HEK293 (cell line): ENCODE results near the gene TMEM256.
A peak's percentile ranks its signal among the peaks of the same experiment; 100 is the strongest.

Source experiments
- CTCF ChIA-PET: fragments of 350-600 bp; formaldehyde crosslinking; extraction: SDS; loops from one replicate; lab custom pipeline; 2021; ENCODE audit warnings: antibody characterized with exemption; lab: Yijun Ruan, JAX
- POLR2A ChIA-PET: fragments of 300-600 bp; formaldehyde crosslinking; extraction: SDS; loops from one replicate; lab custom pipeline; 2020; ENCODE audit warnings: antibody characterized with exemption, inconsistent platforms; lab: Yijun Ruan, JAX
- H3K27ac ChIP-seq: fragments of 200-500 bp; sonication (Bioruptor generic); 2 replicates; pipeline ENCODE4 v1.5.1; 2014; ENCODE audit warnings: low read depth, low read length, control low read depth, inconsistent platforms; ENCODE audit errors: extremely low read depth
- H3K36me3 ChIP-seq, 2 experiments: fragments of 200-500 bp in 1 of 2; sonication (Bioruptor generic) in 1 of 2; 1 replicate in 1 of 2; 2 replicates in 1 of 2; pipeline ENCODE4 v1.5.1; 2014 to 2017; ENCODE audit warnings: inconsistent platforms in 2 of 2, low read length in 2 of 2; ENCODE audit not compliant: control insufficient read depth in 2 of 2, insufficient read depth in 1 of 2
- H3K4me1 ChIP-seq: fragments of 200-500 bp; sonication (Bioruptor generic); 2 replicates; pipeline ENCODE4 v1.5.1; 2014; ENCODE audit warnings: mild to moderate bottlenecking, low read length, inconsistent platforms; ENCODE audit not compliant: control insufficient read depth, insufficient read depth
- H3K4me3 ChIP-seq: 2 replicates; pipeline ENCODE4 v1.5.1; 2011; ENCODE audit warnings: low read depth, mild to moderate bottlenecking, control low read depth, low read length, moderate library complexity
- H3K9me3 ChIP-seq: fragments of 200-500 bp; sonication (Bioruptor generic); 2 replicates; pipeline ENCODE4 v1.5.1; 2014; ENCODE audit warnings: low read depth, low read length, inconsistent platforms; ENCODE audit not compliant: control insufficient read depth, insufficient read depth
- BCL11B ChIP-seq: fragments of 450-650 bp; formaldehyde crosslinking; IDR thresholded peaks from 2 replicates; pipeline ENCODE4 v1.5.1; 2016; ENCODE audit warnings: low read depth, missing biosample characterization, missing genetic modification characterization
- INSM2 ChIP-seq: fragments of 450-650 bp; formaldehyde crosslinking; IDR thresholded peaks from 2 replicates; pipeline ENCODE4 v1.5.1; 2016; ENCODE audit warnings: missing biosample characterization, missing genetic modification characterization
- KLF7 ChIP-seq: fragments of 450-650 bp; formaldehyde crosslinking; IDR thresholded peaks from 2 replicates; pipeline ENCODE4 v1.5.1; 2016; ENCODE audit warnings: missing biosample characterization, missing genetic modification characterization, borderline replicate concordance
- SCRT2 ChIP-seq: fragments of 450-650 bp; formaldehyde crosslinking; IDR thresholded peaks from 2 replicates; pipeline ENCODE4 v1.5.1; 2016; ENCODE audit warnings: missing biosample characterization, missing genetic modification characterization
- ZBTB20 ChIP-seq: fragments of 450-650 bp; formaldehyde crosslinking; IDR thresholded peaks from 2 replicates; pipeline ENCODE4 v1.5.1; 2016; ENCODE audit warnings: missing biosample characterization, missing genetic modification characterization
- ZFHX2 ChIP-seq: fragments of 450-650 bp; formaldehyde crosslinking; conservative IDR thresholded peaks from 2 replicates; pipeline ENCODE4 v1.5.1; 2016; ENCODE audit warnings: missing biosample characterization, missing genetic modification characterization
- ZFP41 ChIP-seq: fragments of 450-650 bp; formaldehyde crosslinking; IDR thresholded peaks from 2 replicates; pipeline ENCODE4 v1.5.1; 2016; ENCODE audit warnings: missing biosample characterization, missing genetic modification characterization, borderline replicate concordance
- ZNF202 ChIP-seq: fragments of 450-650 bp; formaldehyde crosslinking; IDR thresholded peaks from 2 replicates; pipeline ENCODE4 v1.5.1; 2016; ENCODE audit warnings: missing biosample characterization, missing genetic modification characterization, borderline replicate concordance
- ZNF223 ChIP-seq: fragments of 450-650 bp; formaldehyde crosslinking; IDR thresholded peaks from 2 replicates; pipeline ENCODE4 v1.5.1; 2016; ENCODE audit warnings: missing biosample characterization, missing genetic modification characterization
- ZNF26 ChIP-seq: fragments of 450-650 bp; formaldehyde crosslinking; IDR thresholded peaks from 2 replicates; pipeline ENCODE4 v1.5.1; 2016; ENCODE audit warnings: missing biosample characterization, missing genetic modification characterization
- ZNF292 ChIP-seq: fragments of 450-650 bp; formaldehyde crosslinking; IDR thresholded peaks from 2 replicates; pipeline ENCODE4 v1.5.1; 2016; ENCODE audit warnings: low read depth, missing biosample characterization, missing genetic modification characterization, borderline replicate concordance
- ZNF362 ChIP-seq: fragments of 450-650 bp; formaldehyde crosslinking; IDR thresholded peaks from 2 replicates; pipeline ENCODE4 v1.5.1; 2016; ENCODE audit warnings: missing biosample characterization, missing genetic modification characterization
- ZNF391 ChIP-seq: fragments of 450-650 bp; formaldehyde crosslinking; IDR thresholded peaks from 2 replicates; pipeline ENCODE4 v1.5.1; 2016; ENCODE audit warnings: low read depth, missing biosample characterization, missing genetic modification characterization, borderline replicate concordance
- ZNF394 ChIP-seq: fragments of 450-650 bp; formaldehyde crosslinking; IDR thresholded peaks from 2 replicates; pipeline ENCODE4 v1.5.1; 2016; ENCODE audit warnings: missing biosample characterization, missing genetic modification characterization, mild to moderate bottlenecking, moderate library complexity, borderline replicate concordance
- ZNF398 ChIP-seq: fragments of 450-650 bp; formaldehyde crosslinking; IDR thresholded peaks from 2 replicates; pipeline ENCODE4 v1.5.1; 2017; ENCODE audit warnings: missing biosample characterization, missing genetic modification characterization
- ZNF596 ChIP-seq: fragments of 450-650 bp; IDR thresholded peaks from 2 replicates; pipeline ENCODE4 v1.5.0; 2018; ENCODE audit warnings: missing biosample characterization, mild to moderate bottlenecking, missing genetic modification characterization, moderate library complexity
- ZNF692 ChIP-seq: fragments of 450-650 bp; formaldehyde crosslinking; IDR thresholded peaks from 2 replicates; pipeline ENCODE4 v1.5.1; 2016; ENCODE audit warnings: missing biosample characterization, missing genetic modification characterization
- ZNF747 ChIP-seq: fragments of 450-650 bp; formaldehyde crosslinking; IDR thresholded peaks from 2 replicates; pipeline ENCODE4 v1.5.1; 2016; ENCODE audit warnings: missing biosample characterization, missing genetic modification characterization
- ZNF837 ChIP-seq: fragments of 450-650 bp; formaldehyde crosslinking; IDR thresholded peaks from 2 replicates; pipeline ENCODE4 v1.5.1; 2016; ENCODE audit warnings: missing biosample characterization, missing genetic modification characterization

TMEM256 gene

GRCh38 chr17:7437950-7438614, 34.2 kb upstream of the TMEM256 start (continued):
- TF ChIP-seq ZNF596 (tag by site-specific recombination) (no peak), ZNF394 (tag by site-specific recombination) (no peak), KLF7 (tag by site-specific recombination) (no peak), INSM2 (tag by site-specific recombination) (no peak), ZNF692 (tag by site-specific recombination) (no peak), ZBTB20 (no peak), ZNF26 (tag by site-specific recombination) (no peak), ZNF837 (tag by site-specific recombination) (no peak), ZNF398 (tag by site-specific recombination) (no peak)

- ChIA-PET CTCF (interaction anchor here (0.6 to 3.9 kb wide), 28 partner anchors 8 to 377 kb away, joined by 3 to 37 read pairs (median 5); partner anchors contain the start of genes CHRNB1, NEURL4, SLC2A4 and SLC35G6), POLR2A (interaction anchor here (0.7 to 3.5 kb wide), 6 partner anchors 8 to 81 kb away, joined by 3 to 45 read pairs (median 5); partner anchors contain the start of genes CHRNB1, POLR2A and TMEM256)
- TF ChIP-seq ZNF747 (tag by site-specific recombination) (no peak), ZFHX2 (tag by site-specific recombination) (peak; percentile 49; the same call in 1 of the 2 replicates)
- no peaks in the 10 kb centered on the region for H3K9me3 ChIP-seq
- no peak overlapping the region for H3K4me3 ChIP-seq
- peak overlapping the region; percentile 9; the same call in 1 of the 2 replicates for H3K27ac ChIP-seq
- H3K4me1 ChIP-seq: peaks cover 18% of the 10 kb centered on the region
- no peaks in the 10 kb centered on the region for H3K36me3 ChIP-seq
These were observed 33.5 kb upstream of the TMEM256 start for GRCh38 chr17:7437369-7437863.

- POLR2A ChIA-PET: interaction anchor here (0.6 to 3.5 kb wide), 10 partner anchors 9 to 250 kb away, joined by 3 to 45 read pairs (median 4); partner anchors contain the start of genes CHRNB1, POLR2A, TMEM256 and TP53
- TF ChIP-seq ZNF26 (tag by site-specific recombination) (no peak), SCRT2 (tag by site-specific recombination) (no peak), ZNF391 (no peak), ZNF202 (tag by site-specific recombination) (no peak), ZNF292 (tag by site-specific recombination) (no peak), ZNF362 (tag by site-specific recombination) (no peak), BCL11B (no peak), ZFP41 (tag by site-specific recombination) (no peak), ZNF223 (tag by site-specific recombination) (no peak)
These were observed 32.9 kb upstream of the TMEM256 start for GRCh38 chr17:7436556-7437368.

More at GRCh38 chr17:7436556-7437368, 32.9 kb upstream of the TMEM256 start:
- CTCF ChIA-PET: interaction anchor here (0.5 to 3.9 kb wide), 37 partner anchors 9 to 695 kb away, joined by 3 to 37 read pairs (median 4); partner anchors contain the start of genes CHRNB1, NEURL4, SLC2A4 and SLC35G6
- H3K4me3 ChIP-seq: no peak overlapping the region; the same call in 1 of the 2 replicates
- no peaks in the 10 kb centered on the region for H3K36me3 ChIP-seq
- H3K27ac ChIP-seq: no peak overlapping the region
- H3K4me1 ChIP-seq: peaks cover 18% of the 10 kb centered on the region
- no peaks in the 10 kb centered on the region for H3K9me3 ChIP-seq
